ENCODE data around the gene NDUFB10.
"Not testable (repeated sequence)": the region's sequence is repeated elsewhere in the genome, so short reads cannot be mapped to it uniquely, and the experiment has no call there.

NDUFB10 gene

DNA sequence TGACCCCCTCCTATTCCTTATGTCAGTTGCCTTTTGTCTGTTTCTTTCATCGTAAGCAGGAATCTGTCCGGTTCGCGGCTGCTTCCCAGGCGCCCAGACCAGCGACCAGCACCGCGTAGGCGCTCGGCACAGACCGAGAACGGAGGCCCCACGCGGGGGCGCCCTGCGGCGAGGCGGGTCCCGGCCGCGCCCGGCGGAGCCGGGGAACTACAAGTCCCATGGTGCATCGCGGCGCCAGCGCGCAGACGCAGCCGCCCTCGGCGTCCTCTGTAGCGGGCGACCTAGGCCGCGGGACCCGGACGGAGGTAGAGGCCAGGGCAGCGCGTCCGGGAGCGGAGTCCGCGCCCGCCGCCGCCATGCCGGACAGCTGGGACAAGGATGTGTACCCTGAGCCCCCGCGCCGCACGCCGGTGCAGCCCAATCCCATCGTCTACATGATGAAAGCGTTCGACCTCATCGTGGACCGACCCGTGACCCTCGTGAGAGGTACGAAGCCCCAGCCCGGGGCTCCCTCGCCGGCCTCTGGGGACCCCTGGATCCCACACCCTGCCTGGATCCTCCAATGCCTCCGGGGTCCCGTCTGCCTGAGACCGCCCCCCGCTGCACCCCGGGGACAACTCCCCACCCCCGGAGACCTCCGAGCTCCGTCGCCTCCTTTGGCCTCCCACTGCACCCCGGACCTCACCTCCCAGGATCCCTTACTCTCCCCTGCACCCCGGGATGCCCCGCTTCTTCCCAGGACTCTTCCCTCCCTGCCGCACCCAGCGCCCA is at the start of gene NDUFB10:
NDUFB10 (plus strand) TSS at position 270 of the 771 bp plus-strand sequence; CDS start at position 357, 87 bp downstream.
- peak in 54 of 56 donors; percentile 57 to 94 (median 84) for DNase-seq

DNA sequence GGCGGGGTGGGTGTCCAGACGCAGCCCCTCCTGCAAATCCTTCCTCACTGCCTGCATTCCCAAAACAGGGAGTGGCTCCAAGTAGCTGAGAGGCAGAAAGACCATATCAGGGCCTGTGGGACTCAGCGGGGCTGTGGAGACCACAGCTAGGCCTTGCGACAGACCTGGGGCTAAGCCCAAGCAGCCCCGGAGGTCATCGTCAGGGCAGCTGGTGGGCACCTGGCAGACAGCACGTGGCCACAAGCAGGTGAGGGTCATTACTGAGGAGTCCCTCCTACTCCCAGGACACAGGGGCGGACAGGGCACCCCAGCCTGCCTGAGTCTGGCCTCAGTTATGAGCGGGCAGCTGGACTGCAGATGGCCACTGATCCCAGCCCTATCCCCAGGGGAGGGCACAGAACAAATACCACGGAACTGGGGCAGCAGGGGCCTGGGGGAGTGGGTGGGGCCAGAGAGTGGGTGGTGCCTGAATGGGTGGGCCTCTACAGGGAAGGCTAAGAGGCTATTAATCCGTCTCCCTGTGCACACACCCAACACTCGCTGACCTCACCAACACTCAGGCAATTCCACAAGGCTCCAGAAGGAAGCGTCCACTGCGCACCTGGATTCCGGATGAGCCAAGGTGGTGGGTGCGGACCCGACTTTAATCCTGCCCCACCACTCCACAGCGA is 49.6 kb upstream of the NDUFB10 start:
- DNase-seq: no peak

DNA sequence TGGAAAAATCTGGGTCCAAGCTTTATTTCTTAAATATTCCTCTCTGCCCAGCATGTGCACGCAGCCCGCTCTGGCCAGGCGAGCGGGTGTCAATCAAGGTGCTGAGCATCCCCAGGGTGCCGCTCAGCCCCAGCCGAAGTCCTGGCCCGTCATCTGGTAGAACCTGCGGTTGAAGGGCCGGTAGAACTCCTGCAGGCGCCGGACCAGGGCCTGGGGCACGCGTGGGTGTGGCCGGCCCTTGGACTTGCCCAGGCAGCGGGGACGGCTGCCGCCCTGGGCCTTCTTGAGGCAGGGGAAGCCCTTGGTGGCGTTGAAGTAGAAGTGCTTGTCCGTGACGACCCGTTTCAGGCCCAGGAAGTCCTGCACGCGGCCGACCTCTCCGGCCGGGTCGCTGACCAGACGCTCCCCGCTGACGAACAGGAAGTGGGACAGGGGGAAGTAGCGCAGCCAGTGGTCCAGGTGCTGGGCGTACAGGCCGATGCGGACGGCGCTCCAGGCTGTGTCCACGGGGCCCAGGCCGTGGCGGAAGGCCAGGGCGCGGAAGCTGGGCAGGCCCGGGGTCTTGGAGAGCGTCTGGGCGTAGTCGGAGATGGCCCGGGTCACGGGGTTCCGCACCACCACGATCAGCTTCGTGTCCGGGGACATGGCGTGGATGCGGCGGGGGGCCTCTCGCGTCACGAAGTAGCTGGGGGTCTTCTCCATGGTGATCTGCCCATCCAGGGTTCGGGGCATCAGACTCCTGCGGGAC is 47.7 kb upstream of the NDUFB10 start:
- no peak for DNase-seq

DNA sequence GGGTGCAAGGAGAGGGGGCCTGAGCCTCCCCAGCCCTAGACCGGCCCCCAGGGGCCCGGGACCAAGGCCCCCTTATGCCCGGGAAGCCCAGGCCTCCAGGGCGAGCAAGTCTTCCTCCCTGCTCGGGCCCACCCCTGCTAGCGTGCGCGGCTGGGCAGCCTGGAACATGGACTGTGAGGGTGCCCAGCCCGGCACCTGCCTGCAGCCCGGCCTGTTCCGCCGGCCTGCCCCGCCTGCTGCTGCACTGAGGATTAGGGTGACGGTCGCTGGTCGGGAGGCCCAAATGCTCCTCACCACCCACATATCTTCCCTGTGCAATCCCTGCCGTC is 47.2 kb upstream of the NDUFB10 start:
- no peak for DNase-seq

DNA sequence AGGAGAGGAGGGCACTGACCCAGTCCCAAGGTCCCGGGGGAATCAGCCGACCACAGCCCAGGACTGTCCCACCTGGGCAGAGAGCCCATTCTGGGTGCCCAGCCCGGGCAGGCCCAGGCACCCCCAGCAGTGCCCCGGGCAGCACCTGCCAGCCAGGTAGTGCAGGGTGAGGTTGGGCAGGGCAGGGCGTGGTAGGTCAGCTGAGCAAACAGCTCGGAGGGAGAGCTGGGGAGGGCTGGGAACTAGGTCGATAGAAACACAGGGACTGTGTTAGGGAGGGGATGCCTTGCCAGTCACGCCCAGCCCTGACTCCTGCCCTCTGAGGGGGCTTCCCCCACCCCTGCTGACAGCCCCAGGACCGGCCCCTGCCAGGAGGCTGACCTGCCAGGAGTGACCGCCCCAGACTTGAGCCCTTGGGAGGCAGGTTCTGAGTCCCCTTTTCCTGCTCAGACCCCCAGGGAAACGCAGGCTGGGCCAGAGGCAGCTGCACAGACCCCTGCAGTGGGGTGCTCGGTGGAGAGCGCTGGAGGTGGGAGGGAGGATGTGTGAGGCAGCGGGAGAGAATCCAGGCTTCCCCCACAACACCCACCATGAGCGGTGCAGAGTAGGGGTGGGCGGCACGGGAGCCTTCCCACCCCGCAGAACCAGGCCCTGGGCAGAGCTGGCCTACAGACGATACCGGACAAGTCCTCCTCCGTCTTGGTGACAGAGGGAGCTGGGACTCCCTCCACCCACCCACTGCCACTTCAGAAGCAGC is 45.8 kb upstream of the NDUFB10 start:
- DNase-seq: no peak

DNA sequence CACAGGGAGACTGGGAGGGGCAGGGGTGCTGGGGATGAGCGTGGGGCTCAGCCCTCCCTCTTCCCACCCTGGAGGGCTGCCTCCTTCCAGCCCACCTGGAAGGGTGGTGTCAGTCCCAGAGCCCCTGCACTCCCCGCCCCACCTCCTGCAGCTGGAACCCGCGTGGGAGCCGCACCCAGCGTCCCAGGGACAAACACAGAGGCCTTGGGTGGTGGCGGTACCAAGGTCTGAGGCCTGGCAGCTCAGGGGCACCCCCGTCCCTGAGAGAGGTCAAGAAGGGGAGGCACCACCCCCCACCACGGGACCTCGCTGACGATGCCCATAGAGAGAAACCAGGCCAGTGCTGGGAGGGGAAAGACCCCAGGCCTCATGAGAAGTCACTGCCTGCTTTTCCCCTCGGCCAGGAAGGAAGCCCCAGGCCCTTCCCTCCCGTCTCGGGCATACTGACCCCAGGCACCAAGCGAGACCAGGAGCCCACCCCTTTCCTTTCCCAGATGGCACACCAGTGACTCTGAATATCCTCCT is 45.2 kb upstream of the NDUFB10 start:
- no peak for DNase-seq

DNA sequence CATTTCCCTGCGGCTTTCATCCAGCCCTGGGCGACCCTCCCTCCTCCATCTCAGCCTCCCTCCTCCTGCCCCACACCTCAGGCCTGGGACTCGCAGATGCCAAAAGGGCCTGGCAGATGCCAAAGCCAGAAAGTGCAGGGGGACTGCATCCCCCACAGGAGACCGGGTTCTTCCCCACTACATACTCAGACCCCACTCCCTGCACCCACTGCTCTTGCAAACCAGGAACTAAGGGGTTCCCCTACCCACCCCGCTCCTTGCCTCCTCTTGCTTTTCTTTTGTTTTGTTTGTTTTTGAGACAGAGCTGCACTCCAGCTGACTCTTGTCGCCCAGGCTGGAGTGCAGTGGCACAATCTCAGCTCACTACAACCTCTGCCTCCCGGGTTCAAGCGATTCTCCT is 44.4 kb upstream of the NDUFB10 start:
- no peak for DNase-seq

DNA sequence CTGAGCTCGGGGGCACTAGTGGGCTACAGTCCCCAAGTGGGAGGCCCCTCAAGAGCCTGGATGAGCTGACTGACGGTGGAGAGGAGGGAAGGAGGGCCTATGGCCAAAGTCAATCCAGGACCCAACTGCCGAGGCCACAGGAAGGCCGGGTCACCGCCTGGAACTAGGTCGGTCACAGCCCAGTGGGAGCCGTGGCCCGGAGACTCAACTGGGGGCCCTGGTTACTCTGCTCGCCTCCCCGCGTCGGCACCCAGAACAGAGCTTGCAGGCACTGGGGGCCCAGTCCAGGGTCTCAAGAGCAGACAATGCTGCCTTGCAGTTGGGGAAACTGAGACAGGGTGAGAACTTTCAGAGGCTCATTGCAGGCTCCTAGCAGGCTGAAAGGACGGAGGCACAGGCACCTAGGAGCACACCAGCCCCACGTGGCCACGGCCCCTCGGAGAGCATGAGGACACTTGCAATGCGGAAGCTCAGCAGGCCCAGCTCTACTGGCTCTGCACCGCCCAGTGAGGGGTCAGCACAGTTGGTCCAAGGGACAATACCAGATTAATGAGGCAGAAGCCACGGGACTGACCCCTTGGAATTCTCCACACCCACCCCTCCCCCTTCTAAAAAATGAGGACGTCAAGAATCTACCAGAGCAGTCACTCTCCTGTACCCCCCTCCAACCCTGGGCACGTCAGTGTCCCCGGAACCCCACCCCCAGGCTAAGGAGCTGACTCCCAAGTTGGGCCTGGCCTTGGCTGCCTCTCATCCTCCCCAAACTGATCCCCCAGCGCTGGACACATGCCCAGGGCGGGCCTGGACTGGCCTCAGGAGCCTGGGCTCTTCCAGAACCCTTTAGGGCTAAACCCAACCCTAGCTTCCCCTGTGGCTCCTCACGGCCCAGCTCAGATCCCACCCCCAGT is 43.4 kb upstream of the NDUFB10 start:
- DNase-seq: no peak

DNA sequence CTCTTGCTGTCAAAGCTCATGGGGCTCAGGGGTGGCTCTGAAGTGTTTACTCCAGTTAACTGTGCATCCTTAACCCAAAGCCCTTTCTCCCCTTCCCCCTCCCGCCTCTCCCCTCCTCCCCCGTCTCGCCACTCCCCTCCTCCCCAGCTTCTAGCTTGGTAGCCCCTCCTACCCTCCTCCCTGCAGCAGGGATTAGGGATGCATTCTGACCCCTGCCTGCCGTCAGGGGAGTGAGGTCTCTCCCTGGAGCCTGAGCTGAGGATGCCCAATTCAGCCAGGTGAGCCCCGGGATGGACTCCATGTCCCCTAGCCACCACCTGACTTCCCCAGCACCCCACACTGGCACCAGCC is 42.7 kb upstream of the NDUFB10 start:
- DNase-seq: no peak

DNA sequence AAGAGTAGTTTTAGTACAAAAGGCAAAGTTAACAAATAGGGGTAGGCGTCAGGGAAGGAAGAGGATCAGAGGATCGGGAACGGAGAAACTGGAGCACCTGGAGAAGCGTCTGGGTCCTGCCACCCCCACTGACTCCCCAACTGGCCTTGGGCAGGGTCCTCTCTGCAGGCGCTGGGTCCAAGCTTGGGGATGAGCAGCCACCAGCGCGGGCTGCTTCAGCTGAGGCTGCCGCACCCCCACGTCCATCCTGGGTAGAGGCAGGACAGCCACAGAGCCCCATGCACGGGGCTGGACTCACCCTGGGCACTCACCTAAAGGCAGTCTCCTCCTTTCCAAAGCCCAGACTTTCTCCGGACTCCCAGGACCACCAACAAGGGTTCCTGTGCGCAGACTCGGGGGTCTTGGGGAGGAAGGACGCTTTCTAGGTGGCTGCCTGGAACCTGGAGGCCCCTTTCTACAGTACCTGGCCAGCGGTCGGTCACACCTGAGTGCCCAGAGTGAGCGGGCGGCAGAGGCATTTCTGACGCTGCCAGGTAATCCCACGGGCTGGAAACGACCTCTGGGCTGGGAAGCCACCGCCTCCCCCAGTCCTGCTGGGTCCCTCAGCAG is 42.2 kb upstream of the NDUFB10 start:
- DNase-seq: no peak

DNA sequence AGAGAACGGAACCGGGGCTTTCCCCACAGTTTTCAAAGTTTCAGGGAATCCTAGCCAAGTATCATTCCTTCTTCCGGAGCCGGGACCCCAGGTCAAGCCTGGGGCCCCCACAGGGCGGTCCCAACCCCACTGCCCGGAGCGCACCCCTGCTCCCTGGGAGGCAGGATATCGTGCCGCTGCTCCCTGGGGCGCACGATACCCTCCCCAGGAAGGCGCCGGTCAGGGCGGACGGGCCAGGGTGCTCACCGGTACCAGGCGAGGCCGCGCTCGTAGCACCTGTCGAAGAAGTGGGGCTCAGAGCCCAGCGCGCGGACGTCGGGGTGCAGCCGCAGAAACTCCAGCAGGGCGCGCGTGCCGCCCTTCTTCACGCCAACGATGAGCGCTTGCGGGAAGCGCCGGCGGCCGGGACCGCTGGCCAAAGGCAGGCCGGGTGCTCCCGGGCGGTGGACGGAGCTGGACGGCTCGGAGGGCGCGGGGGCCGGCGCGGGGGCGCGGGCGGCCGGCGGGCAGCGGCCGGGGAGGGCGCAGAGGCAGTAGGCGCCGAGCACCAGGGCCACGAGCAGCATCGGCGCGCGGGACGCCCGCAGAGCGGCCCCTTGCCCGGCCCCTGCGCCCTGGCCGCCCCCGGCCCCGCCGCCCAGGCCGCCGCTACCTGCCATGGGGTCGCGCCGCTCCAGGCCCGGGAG is 41.5 kb upstream of the NDUFB10 start:
- DNase-seq: no peak

DNA sequence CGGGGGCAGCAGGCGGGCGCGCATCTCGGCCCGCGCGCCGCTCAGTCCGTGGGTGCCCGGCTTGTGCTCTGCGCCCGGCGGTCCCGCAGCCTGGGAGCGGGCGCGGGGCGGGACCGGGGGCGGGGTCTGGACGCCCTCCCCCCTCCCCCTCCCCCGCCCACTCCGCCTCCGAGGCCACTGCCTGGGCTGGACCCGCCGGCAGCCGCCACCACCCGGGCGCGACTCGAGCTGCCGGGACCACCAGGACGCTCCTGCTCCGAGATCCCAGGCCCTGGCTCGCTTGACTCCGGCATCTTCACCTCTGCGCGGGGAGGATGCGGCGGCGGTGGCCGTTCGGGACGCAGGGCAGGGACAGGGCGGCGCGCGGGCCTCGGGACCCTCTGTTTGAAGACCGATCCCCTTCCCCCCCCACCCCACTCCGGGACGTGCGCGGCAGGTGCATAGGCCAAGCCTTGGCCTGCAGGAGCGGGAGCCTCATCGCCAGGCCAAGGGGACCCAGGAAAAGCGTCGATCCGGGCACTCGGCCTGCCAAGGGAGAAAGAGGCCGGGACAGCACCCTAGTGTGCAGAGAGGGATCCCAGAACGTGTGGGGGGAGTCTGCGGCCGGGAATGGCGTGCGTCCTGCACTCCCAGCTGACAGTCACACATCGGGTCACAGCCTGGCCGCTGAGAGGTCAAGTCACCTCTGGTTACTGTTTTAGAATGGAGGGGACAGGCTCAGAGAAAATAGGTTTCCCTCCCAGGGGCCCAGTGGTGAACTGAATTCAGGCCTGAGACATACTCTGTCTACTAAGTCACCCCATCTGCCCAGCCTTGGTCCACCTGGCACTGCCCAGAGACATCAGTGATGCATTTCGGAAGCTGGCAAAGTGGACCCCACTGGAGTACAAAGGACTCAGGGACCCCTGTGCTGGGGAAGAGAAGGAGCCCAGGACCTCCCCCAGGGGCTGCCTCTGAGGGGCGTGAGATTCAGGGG is 40.7 kb upstream of the NDUFB10 start, which contains the start of gene HS3ST6:
HS3ST6 (minus strand) TSS at position 65 of the 976 bp plus-strand sequence. CDS start 92 bp downstream, outside the sequence.
- no peak for DNase-seq

DNA sequence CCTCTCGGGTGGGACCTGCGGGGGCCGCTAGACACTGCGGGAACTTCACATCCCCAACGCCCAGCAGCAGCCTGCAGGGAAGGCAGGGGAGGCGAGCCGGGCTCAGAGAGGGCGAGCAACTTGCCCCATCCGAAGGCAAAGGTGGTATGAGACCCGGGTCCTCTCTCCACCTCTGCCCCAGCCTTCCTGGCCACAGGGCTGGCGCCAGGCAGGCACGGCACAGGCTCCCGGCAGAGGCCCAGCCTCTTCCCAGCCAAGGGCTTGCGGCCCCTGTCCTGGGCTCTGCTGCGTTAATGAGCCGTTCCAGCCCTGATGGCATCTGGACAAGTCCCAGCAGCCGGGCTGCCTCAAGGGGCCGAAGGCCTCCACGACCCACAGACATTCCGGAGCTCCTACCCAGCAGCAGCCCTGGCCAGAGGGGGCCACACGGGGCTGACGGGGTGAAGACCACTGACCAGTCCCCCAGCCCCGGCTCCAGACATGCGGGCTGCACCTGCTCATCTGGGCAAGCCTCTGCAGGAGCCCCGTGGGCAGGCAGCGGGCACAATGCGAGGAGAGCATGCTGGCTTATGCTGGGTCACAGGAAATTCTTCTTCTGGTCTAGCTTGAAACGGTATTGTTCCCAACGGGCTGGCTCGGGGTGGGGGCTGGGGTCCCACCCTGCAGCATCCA is 39.9 kb upstream of the NDUFB10 start:
- no peak for DNase-seq

DNA sequence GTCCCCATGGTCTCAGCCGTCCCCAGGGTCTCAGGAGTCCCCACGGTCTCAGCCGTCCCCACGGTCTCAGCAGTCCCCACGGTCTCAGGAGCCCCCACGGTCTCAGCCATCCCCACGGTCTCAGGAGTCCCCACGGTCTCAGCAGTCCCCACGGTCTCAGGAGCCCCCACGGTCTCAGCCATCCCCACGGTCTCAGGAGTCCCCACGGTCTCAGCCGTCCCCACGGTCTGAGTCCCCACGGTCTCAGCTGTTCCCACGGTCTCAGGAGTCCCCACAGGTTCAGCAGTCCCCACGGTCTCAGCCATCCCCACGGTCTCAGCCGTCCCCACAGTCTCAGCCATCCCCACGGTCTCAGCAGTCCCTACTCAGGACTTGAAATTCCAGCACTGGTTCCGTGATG is 39.2 kb upstream of the NDUFB10 start:
- not testable (repeated sequence) for DNase-seq

DNA sequence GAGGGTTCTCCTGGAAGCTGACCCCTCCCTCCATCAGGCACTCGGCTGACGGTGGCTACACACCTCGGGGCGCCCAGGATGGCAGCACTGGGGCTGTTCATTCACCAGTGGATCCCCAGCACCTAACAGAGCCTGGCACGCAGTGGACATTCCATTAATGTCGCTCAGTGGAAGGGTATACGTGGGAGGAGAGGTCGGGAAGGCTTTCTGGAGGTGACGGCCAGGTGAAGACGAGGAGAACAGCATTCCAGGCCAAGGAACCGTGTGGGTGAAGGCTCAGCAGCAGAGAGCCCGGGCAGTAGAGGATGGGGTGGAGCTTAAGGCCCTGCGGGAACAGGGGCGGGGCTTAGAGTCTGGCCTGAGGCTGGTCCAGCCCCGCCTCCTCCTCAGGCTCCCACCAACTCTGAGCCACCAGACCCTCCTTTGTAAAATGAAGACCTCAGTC is 38.6 kb upstream of the NDUFB10 start:
- DNase-seq: no peak

DNA sequence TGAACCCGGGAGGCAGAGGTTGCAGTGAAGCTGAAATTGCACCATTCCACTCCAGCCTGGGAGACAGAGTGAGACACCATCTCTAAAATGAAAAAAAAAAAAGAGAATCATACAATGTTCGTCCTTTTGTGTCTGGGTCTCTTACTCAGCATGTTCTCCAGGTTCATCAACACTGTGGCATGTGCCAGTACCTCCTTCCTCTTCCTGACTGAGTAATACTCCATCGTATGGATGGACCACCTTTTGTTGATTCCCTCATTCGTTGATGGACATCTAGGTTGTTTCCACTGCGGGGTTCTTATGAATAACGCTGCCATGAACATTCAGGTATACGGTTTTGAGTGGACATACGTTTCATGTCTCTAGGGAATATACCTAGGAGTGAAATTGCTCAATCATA is 37.0 kb upstream of the NDUFB10 start:
- DNase-seq: no peak

All from nucleus accumbens (tissue), 56 donors.